GM19099 (cell line): ENCODE measurements around the gene GALNT15.

Source experiments
- POLR2A ChIP-seq: IDR thresholded peaks from 3 replicates; pipeline ENCODE4 v1.6.1; 2011; ENCODE audit warnings: low read depth; ENCODE audit not compliant: insufficient read length; ENCODE audit errors: extremely low read depth

GALNT15 gene

DNA sequence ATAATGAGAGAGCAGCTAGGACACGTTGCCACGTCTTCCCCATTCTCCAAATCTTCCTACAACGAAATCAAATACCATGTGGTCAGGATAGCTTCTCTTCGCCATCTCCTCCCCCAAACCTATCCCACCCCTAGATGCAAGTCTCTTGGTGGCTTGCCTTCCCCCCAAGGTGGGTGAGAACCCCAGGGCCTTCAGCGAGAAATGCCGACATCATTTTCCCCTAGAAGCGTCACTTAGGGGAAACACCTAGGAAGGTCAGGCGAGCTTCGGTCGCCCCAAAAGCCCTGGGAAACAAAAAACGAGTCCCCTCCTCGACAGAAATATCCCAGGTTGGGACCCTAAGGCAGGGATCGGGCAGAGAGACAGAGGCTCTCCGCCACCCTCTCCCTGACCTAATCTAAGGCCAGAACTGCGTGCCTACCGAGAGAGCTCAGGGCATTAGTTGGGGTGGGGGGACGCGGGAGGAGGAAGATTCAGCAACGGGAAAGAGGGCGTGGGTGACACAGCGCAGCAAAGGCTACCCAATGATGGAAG is 89.8 kb downstream of the GALNT15 start:
- no peak for TF ChIP-seq POLR2A

DNA sequence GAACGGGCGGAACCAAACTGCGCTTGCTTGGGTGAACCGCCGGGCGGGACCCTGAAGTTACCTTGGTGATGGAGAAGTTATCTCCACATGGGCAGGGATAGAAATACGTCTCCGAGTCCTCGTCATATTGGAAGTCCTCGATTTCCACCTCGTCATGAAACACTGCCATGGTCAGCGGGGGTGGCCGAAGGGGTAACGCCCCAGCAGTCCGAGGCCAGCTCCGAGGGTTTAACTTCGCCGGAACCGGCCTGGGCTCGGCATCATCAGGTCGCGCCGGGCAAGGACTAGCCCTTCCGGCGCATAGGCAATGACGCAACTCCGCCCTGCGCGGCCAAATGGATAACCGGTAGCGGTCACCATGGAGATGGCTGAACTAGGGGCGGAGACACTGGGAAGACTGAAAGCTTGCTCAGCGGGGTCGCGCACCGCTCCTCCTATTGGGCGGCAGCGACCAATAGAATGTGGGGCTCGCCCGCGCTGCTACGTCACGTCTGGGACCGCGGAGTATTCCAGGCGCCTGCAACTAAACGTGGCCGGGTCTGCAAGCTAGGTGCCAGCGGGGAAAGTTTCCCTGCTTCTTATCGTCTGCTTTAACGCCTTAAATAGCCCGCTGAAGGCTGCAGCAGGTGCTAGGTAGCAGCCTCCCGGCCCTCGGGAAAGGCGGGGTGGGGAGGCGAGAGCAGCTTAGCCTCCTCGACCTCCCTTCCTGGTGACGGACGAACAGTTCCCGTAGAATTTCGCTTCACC is 90.4 kb downstream of the GALNT15 start, which contains the start of the genes DPH3 and OXNAD1:
DPH3 (minus strand) TSS at position 236 of the 747 bp plus-strand sequence; CDS start at position 169, 67 bp downstream.
OXNAD1 (plus strand) TSS at position 505 of the 747 bp plus-strand sequence. CDS start 5,741 bp downstream, outside the sequence.
- peak; percentile 78 for TF ChIP-seq POLR2A

- no peak for TF ChIP-seq POLR2A
Measured at GRCh38 chr3:16265455-16265786, 90.9 kb downstream of the GALNT15 start.

DNA sequence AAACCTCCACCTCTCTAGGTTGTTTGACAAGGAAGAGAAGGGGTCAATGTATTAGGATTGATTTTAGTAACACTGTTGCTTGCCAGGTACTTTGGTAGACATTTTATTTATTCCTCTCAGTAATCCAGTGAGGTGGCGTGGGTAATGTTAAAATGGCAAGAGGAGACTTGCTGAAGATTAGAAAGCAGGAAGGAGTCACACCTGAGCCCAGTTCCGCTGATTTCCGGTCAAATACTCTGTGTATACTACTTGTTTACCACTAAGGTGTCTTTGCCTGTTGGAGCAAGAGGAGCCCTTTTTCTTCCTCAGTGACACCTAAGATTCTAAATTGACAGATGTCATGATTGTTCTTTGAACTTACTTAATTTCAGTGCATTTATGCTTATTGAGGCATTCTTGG is 92.2 kb downstream of the GALNT15 start:
- TF ChIP-seq POLR2A = no peak

DNA sequence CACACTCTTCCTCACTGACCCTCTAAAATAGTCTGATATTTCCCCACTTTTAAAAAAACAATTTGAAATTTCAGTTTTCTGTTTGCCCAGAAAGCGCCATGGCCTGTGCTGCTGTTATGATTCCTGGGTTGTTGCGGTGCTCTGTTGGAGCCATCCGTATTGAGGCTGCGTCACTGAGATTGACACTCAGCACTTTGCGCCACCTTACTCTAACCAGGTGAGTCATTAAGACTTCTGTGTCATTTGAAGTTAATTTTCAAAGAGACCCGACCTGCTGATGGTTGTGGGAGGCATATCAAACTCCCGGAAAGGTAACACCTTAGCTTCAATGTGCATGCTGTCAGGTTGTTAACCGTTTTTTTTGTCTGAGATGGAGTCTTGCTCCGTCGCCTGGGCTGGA is 96.4 kb downstream of the GALNT15 start:
- no peak for TF ChIP-seq POLR2A

DNA sequence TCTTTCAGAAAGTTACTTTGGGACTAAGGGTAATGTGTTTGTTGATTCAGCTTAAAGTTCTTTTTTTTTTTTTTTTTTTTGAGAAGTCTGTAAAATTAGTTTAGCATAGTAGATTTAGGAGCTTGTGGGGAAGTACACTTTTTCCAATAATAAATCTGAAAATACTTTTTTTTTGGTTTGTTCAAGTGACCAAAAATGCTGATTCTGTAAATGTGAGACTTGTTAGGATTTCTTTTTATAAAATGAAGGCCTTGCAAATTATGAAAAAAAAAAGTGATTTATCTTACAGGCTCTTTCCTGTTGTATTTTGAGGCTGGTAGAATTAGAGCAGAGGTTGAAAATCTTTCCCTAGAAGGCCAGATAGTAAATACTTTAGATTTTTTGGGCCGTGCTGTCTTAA is 98.1 kb downstream of the GALNT15 start:
- TF ChIP-seq POLR2A = no peak

- no peak for TF ChIP-seq POLR2A
Measured at GRCh38 chr3:16273867-16274266, 99.4 kb downstream of the GALNT15 start.

- no peak for TF ChIP-seq POLR2A
Measured at GRCh38 chr3:16277471-16277870, 103.0 kb downstream of the GALNT15 start.

GRCh38 chr3:16279010-16279801 is 104.7 kb downstream of the GALNT15 start:
- no peak for TF ChIP-seq POLR2A

DNA sequence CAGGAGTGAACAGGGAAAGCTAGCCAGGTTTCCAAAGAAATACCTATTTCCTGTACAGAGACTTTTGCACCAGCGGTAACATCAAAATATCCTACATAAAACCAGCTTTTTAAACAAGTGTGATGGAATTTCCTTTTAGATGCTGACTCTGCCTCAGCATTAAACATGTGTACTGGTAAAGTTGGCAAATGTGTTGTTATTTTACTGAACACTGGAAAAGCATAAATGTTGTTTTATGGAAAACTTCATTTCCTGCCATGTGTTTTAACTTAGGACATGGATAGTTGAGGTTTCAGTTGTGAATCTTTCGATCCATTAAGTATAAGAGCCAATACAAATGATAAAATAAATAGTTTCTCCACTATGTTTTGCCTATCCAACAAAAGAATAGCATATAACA is 106.2 kb downstream of the GALNT15 start:
- no peak for TF ChIP-seq POLR2A
